Gastroesophageal sphincter (tissue), 3 donors: ENCODE data around the gene KNDC1.

Source experiments
- POLR2A ChIP-seq, 2 donors: fragments of 450-650 bp; IDR thresholded peaks; one replicate each; pipeline ENCODE4 v1.6.1; 2017; ENCODE audit warnings: antibody characterized with exemption in 2 of 2, mild to moderate bottlenecking in 2 of 2, moderate library complexity in 1 of 2
- POLR2AphosphoS5 ChIP-seq: sonication (generic); formaldehyde crosslinking; IDR thresholded peaks from one replicate; pipeline ENCODE4 v1.6.1; 2017; ENCODE audit warnings: antibody characterized with exemption
- TF ChIP-seq, protein P1 (sequence below), 4 experiments: fragments of 200-600 bp in 2 of 4; fragments of 450-650 bp in 2 of 4; sonication (generic) in 1 of 4; IDR thresholded peaks; one replicate each; pipeline ENCODE4 v1.5.1; 2017 to 2019; ENCODE audit warnings: antibody characterized with exemption in 4 of 4, mild to moderate bottlenecking in 2 of 4, moderate library complexity in 2 of 4

DNA sequence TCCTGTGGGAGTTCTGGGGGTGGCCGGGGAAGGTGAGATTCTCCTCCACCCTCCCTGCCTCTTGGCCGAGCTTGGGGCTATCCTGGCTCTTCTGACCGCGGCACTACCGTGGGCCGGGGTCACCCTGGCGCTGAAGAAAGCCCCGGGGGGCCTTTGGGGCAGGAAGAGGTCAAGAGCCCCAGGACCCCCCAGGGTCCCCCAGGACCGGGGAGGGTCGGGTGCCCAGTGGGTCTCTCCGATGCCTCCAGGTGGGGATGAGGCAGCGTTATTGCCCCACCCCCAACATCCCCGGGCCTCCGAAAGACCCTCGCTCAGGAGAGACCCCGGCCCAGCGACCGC lies 439 bp upstream of the KNDC1 start:
- TF ChIP-seq, protein P1, sequence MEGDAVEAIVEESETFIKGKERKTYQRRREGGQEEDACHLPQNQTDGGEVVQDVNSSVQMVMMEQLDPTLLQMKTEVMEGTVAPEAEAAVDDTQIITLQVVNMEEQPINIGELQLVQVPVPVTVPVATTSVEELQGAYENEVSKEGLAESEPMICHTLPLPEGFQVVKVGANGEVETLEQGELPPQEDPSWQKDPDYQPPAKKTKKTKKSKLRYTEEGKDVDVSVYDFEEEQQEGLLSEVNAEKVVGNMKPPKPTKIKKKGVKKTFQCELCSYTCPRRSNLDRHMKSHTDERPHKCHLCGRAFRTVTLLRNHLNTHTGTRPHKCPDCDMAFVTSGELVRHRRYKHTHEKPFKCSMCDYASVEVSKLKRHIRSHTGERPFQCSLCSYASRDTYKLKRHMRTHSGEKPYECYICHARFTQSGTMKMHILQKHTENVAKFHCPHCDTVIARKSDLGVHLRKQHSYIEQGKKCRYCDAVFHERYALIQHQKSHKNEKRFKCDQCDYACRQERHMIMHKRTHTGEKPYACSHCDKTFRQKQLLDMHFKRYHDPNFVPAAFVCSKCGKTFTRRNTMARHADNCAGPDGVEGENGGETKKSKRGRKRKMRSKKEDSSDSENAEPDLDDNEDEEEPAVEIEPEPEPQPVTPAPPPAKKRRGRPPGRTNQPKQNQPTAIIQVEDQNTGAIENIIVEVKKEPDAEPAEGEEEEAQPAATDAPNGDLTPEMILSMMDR (IDR thresholded peaks at IDR 0.05): no peak
- no peak for TF ChIP-seq POLR2AphosphoS5
- TF ChIP-seq POLR2A (IDR thresholded peaks at IDR 0.05): no peak
